ENCODE results near the gene CCDC178. TPM values are rescaled to one million over a fixed set of nuclear protein-coding genes. Genes with fewer than 3 reads are reported as not detected.
A peak's percentile ranks its signal among the peaks of the same experiment; 100 is the strongest.

The CCDC178 gene, protein sequence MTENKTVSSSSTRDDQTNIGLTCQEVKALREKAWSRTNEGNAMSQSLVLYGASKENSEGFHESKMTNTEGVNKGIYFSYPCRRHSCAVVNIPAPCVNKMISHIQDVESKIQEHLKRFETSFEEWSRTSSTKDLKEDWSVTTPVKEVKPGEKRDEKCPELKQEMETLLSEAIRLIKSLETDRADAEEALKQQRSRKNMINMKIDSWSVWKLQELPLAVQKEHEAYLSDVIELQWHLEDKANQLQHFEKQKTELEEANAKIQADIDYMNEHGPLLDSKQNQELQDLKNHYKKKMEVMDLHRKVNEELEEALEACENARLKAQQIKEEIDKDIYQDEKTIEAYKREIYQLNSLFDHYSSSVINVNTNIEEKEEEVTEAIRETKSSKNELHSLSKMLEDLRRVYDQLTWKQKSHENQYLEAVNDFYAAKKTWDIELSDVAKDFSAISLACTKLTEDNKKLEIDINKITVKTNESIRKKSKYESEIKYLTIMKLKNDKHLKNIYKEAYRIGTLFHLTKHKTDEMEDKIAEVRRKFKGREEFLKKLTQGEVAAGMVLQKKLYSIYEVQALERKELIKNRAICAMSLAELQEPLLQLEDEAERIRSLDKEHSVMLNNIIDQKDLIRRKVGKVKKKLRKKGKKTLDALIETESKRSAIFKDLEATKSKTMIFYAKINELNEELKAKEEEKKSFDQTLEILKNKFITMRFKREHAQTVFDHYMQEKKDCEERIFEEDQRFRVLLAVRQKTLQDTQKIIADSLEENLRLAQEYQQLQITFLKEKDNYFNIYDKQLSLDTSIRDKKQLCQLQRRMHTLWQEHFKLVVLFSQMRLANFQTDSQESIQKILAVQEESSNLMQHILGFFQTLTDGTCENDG
- total RNA-seq: 0.53 and 0.90 TPM in 2 replicates

DNA sequence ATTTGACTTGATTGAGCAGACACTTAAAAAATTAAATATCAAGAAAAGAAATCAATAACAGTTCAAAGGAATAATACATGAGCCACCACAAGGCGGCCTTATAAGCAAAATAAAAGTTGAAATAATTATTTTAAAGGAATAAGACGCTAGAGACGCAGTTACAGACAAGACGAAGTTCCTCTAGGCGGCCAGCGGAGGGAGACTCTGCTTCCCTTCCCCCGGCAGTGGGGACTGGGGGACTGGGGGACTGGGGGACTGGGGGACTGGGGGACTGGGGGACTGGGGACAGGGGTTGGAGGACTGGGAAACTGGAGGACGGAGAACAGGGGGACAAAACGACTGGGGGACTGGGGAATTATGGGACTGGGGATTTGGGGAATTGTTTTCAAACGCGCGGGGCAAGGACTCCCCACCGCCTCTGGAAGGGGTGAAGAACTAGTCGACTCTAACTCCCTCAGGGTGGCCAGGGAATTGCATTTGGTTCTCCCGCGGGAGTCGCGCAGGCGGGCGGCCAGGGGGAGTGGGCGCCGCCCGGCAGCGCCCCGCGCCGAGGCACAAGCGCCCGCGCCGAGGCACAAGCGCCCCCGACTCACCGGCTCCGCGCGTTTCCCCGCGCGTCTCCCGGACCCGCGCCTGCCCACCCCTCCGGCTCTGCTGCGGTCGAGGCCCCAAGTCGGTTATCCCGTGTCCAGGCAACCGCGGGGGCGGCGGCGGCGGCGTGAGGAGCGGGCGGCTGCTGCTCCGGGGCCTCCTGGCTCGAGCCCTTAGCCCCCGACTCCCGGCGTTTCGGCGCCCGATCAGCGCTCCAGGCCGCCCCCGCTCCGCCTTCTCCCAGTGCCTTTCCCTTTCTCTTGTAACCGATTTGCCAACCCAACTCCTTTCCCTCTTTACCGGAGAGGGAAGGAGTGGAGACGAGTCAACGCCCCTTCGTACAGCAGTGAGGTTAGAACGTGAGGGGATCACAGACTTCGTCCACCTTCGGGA, at the start of gene CCDC178:
TSS of gene CCDC178 (minus strand) at position 662 of the 984 bp plus-strand sequence. CDS start 28,633 bp downstream, outside the sequence.
- peaks cover 8% of the 10 kb centered on the region for H3K27me3 ChIP-seq (ENCODE audit: control insufficient read depth, insufficient read depth, low read length)
- FAIRE-seq: no peak
- DNase-seq (ENCODE audit: low read depth): peak; percentile 42
- TF ChIP-seq, protein P1, sequence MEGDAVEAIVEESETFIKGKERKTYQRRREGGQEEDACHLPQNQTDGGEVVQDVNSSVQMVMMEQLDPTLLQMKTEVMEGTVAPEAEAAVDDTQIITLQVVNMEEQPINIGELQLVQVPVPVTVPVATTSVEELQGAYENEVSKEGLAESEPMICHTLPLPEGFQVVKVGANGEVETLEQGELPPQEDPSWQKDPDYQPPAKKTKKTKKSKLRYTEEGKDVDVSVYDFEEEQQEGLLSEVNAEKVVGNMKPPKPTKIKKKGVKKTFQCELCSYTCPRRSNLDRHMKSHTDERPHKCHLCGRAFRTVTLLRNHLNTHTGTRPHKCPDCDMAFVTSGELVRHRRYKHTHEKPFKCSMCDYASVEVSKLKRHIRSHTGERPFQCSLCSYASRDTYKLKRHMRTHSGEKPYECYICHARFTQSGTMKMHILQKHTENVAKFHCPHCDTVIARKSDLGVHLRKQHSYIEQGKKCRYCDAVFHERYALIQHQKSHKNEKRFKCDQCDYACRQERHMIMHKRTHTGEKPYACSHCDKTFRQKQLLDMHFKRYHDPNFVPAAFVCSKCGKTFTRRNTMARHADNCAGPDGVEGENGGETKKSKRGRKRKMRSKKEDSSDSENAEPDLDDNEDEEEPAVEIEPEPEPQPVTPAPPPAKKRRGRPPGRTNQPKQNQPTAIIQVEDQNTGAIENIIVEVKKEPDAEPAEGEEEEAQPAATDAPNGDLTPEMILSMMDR (IDR thresholded peaks at IDR 0.05; ENCODE audit: insufficient read depth, low read length, severe bottlenecking): peak; percentile 58
- H3K4me3 ChIP-seq (ENCODE audit: low read depth, low read length): peak within 1 kb of the TSS; percentile 28
- no peaks in the 10 kb centered on the region for H3K36me3 ChIP-seq (ENCODE audit: control insufficient read depth, insufficient read depth, low read length)

DNA sequence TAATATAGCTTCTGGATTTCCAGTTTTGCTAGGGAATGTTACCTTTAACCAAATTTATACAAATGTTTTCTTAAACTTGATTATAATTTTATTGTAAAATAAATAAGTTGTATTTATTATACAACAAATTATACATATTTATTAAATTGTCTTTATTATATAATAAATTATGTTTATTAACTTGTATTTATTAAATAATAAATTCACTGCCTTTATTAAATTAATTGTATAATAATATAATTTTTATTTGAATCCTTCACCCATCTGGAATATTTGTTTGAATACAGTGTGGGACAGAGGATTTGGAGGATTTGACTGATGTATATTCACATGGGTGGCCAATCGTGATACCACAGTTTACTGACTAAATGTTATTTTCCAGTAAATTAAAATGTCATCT, 43.4 kb upstream of the CCDC178 start:
- TF ChIP-seq, protein P1 (IDR thresholded peaks at IDR 0.05; ENCODE audit: insufficient read depth, low read length, severe bottlenecking): no peak
- FAIRE-seq (no peak), DNase-seq (ENCODE audit: low read depth) (no peak)
- H3K4me3 ChIP-seq (ENCODE audit: low read depth, low read length): no peak overlapping the region
- no peaks in the 10 kb centered on the region for H3K27me3 ChIP-seq (ENCODE audit: control insufficient read depth, insufficient read depth, low read length)
- no peaks in the 10 kb centered on the region for H3K36me3 ChIP-seq (ENCODE audit: control insufficient read depth, insufficient read depth, low read length)

DNA sequence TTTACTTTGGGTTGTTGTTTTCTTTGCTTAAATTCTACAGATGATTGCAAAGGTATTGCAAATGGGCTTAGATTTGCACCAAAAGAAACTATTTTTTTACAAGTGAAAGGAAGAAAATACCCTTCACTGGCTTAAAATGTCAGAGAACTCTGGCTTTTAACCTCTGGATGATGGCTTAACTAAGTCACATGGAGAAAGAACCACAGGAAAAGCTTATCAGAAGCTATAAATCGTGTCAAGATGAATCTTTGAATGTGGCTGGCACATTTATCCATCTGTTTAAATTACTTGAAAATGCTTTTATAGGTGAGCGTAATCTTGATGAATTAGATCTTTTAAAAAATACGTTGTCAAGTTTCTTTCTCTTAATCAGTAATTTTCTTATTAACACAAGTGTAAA, 32.0 kb upstream of the CCDC178 start:
- H3K27me3 ChIP-seq (ENCODE audit: control insufficient read depth, insufficient read depth, low read length): peaks cover 2% of the 10 kb centered on the region
- no peaks in the 10 kb centered on the region for H3K36me3 ChIP-seq (ENCODE audit: control insufficient read depth, insufficient read depth, low read length)
- FAIRE-seq: no peak
- DNase-seq (ENCODE audit: low read depth): no peak
- no peak overlapping the region for H3K4me3 ChIP-seq (ENCODE audit: low read depth, low read length)
- TF ChIP-seq, protein P1 (IDR thresholded peaks at IDR 0.05; ENCODE audit: insufficient read depth, low read length, severe bottlenecking): no peak

DNA sequence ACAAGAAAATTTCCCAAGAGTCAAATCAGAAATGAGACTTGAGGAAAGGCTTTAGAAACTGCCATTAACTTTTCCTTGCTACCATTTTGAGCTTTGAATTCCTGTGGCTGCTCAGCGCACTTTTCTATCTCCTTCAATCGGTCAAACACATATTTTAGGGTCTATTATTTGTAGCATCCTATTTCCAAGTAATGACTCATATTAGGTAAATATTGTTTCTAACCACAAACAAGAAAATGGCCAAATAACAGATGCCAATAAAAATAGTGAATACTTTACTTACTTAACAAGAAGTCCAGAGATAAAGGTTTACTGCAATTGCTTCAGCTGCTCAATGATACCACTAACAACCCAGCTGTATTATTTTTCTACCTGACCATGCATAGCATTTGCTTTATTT, 29.7 kb upstream of the CCDC178 start:
- TF ChIP-seq, protein P1 (IDR thresholded peaks at IDR 0.05; ENCODE audit: insufficient read depth, low read length, severe bottlenecking): no peak
- Histone ChIP-seq H3K4me3 (ENCODE audit: low read depth, low read length) (no peak overlapping the region), H3K36me3 (ENCODE audit: control insufficient read depth, insufficient read depth, low read length) (no peaks in the 10 kb centered on the region), H3K27me3 (ENCODE audit: control insufficient read depth, insufficient read depth, low read length) (peaks cover 2% of the 10 kb centered on the region)
- DNase-seq (ENCODE audit: low read depth): peak; percentile 28
- no peak for FAIRE-seq

DNA sequence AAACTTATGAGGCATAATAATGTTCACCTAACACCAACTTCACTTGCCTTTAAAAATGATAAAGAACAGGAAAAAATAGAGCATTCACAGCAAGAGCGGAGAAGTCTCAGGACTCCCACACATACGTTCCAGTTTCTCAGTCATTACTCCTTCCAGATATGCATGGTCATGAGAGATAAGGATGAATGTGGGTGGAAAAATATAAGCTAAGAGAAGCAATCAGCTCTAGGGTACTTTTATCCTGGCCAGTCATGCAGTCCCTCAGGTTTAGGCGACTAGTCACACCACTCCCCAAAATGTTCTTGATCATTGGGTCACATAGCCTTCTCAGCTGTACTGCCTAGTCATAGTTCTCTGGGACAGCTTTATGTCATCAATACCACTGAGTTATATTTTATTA, 29.2 kb upstream of the CCDC178 start:
- peaks cover 2% of the 10 kb centered on the region for H3K27me3 ChIP-seq (ENCODE audit: control insufficient read depth, insufficient read depth, low read length)
- DNase-seq (ENCODE audit: low read depth) (no peak), FAIRE-seq (no peak)
- H3K36me3 ChIP-seq (ENCODE audit: control insufficient read depth, insufficient read depth, low read length): no peaks in the 10 kb centered on the region
- TF ChIP-seq, protein P1 (IDR thresholded peaks at IDR 0.05; ENCODE audit: insufficient read depth, low read length, severe bottlenecking): no peak
- H3K4me3 ChIP-seq (ENCODE audit: low read depth, low read length): no peak overlapping the region
